ENCODE data around the gene GLRX. TPM values are rescaled to one million over a fixed set of nuclear protein-coding genes. Genes with fewer than 3 reads are reported as not detected.

Gene GLRX
- total RNA-seq, 1 donor from 2014 or later = 32.8 TPM

DNA sequence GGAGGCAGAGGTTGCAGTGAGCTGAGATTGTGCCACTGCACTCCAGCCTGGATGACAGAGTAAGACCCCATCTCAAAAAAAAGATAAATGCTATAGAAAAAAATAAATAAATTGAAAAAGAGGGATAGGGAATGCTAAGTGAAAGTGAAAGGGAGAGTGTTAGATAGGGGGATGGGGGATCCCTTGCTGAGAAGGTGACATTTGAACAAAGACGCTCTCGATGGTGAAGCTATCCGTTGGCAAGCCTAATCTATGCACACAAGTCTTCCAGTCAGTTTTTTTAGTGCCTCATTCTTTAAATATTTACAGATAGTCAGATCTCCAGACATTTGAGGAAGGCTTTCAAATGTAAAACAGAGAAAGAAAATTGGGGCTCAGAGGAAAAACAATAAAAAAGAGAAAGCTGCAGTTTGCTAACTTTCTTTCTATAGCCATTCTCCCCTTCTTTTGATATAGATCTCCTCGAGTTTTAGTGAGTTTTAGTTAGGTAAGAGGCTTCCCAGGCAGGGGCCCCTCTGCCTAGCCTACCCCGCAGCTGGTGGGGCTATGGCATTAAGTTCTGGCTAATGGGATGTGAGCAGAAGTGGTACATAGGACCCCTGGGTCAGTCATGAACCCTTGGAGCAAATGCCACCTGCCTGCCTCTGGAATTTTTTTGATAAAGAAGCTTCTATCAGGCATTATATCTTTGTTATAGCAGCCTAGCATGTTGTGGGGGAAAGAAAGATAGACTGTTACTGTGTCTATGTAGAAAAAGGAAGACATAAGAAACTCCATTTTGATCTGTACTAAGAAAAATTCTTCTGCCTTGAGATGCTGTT is 12.0 kb downstream of the GLRX start:
- H3K36me3 Mint-ChIP-seq (ENCODE audit: unreplicated experiment) = peaks cover 22% of the 10 kb centered on the region
- TF ChIP-seq, protein P1, sequence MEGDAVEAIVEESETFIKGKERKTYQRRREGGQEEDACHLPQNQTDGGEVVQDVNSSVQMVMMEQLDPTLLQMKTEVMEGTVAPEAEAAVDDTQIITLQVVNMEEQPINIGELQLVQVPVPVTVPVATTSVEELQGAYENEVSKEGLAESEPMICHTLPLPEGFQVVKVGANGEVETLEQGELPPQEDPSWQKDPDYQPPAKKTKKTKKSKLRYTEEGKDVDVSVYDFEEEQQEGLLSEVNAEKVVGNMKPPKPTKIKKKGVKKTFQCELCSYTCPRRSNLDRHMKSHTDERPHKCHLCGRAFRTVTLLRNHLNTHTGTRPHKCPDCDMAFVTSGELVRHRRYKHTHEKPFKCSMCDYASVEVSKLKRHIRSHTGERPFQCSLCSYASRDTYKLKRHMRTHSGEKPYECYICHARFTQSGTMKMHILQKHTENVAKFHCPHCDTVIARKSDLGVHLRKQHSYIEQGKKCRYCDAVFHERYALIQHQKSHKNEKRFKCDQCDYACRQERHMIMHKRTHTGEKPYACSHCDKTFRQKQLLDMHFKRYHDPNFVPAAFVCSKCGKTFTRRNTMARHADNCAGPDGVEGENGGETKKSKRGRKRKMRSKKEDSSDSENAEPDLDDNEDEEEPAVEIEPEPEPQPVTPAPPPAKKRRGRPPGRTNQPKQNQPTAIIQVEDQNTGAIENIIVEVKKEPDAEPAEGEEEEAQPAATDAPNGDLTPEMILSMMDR (IDR thresholded peaks at IDR 0.05) = no peak
- H3K27ac Mint-ChIP-seq (ENCODE audit: unreplicated experiment) = peak overlapping the region; percentile 80
- H3K27me3 Mint-ChIP-seq (ENCODE audit: unreplicated experiment) = no peaks in the 10 kb centered on the region
- no peaks in the 10 kb centered on the region for H3K9me3 Mint-ChIP-seq (ENCODE audit: unreplicated experiment)
- no peak for DNase-seq (ENCODE audit: extremely low spot score, unreplicated experiment)
- H3K4me3 Mint-ChIP-seq (ENCODE audit: unreplicated experiment) = peak overlapping the region; percentile 19
- peaks cover 37% of the 10 kb centered on the region for H3K4me1 Mint-ChIP-seq (ENCODE audit: unreplicated experiment)

- Mint-ChIP-seq H3K27ac (ENCODE audit: unreplicated experiment) (peak overlapping the region; percentile 80), H3K4me3 (ENCODE audit: unreplicated experiment) (peak overlapping the region; percentile 24), H3K4me1 (ENCODE audit: unreplicated experiment) (peaks cover 37% of the 10 kb centered on the region), H3K36me3 (ENCODE audit: unreplicated experiment) (peaks cover 21% of the 10 kb centered on the region), H3K9me3 (ENCODE audit: unreplicated experiment) (peaks cover 4% of the 10 kb centered on the region), H3K27me3 (ENCODE audit: unreplicated experiment) (no peaks in the 10 kb centered on the region)
- no peak for DNase-seq (ENCODE audit: extremely low spot score, unreplicated experiment)
- TF ChIP-seq, protein P1 (IDR thresholded peaks at IDR 0.05) = no peak
These were observed 13.0 kb downstream of the GLRX start for GRCh38 chr5:95809414-95809960.

GRCh38 chr5:95808686-95809413 is 13.7 kb downstream of the GLRX start:
- Mint-ChIP-seq H3K27me3 (ENCODE audit: unreplicated experiment) (no peaks in the 10 kb centered on the region), H3K27ac (ENCODE audit: unreplicated experiment) (peak overlapping the region; percentile 80), H3K4me1 (ENCODE audit: unreplicated experiment) (peaks cover 37% of the 10 kb centered on the region), H3K4me3 (ENCODE audit: unreplicated experiment) (peak overlapping the region; percentile 34), H3K36me3 (ENCODE audit: unreplicated experiment) (peaks cover 19% of the 10 kb centered on the region), H3K9me3 (ENCODE audit: unreplicated experiment) (peaks cover 5% of the 10 kb centered on the region)
- TF ChIP-seq, protein P1 (IDR thresholded peaks at IDR 0.05) = no peak
- DNase-seq (ENCODE audit: extremely low spot score, unreplicated experiment) = peak; percentile 87

DNA sequence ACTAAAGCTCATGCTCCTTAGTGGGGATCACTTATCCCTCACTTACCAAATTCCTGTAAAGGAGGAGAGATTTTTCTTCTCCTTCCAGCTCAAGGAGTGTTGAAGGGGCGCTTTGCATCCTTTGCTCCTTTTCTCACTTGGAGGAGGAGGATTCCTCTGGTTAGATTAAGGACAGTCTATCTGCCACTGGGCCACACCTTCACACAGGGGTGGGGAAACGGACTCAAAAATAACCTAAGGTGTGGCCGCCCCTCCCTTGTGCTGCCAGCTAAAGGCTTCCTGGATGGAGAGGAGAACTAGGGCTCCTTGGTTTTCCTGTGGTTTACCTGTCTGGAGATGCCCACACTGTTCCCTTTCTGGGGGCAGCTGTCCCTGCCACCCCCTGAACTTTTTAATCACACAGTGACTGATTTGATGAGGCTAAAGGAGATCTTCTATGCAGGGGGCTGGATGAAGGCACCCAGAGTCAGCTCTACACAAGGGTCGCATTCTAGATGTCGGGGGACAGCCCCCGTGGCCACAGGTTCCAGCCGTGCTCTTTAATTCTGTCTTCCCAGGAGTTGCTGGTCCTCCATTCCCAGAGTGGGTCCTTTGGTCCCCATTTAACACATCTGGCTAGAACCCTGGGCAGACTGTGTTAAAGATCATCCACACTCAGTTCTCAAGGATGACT is 14.4 kb downstream of the GLRX start:
- peak overlapping the region; percentile 34 for H3K4me3 Mint-ChIP-seq (ENCODE audit: unreplicated experiment)
- peak overlapping the region; percentile 80 for H3K27ac Mint-ChIP-seq (ENCODE audit: unreplicated experiment)
- no peaks in the 10 kb centered on the region for H3K27me3 Mint-ChIP-seq (ENCODE audit: unreplicated experiment)
- peaks cover 37% of the 10 kb centered on the region for H3K4me1 Mint-ChIP-seq (ENCODE audit: unreplicated experiment)
- no peak for DNase-seq (ENCODE audit: extremely low spot score, unreplicated experiment)
- peaks cover 15% of the 10 kb centered on the region for H3K36me3 Mint-ChIP-seq (ENCODE audit: unreplicated experiment)
- TF ChIP-seq, protein P1 (IDR thresholded peaks at IDR 0.05) = no peak
- peaks cover 5% of the 10 kb centered on the region for H3K9me3 Mint-ChIP-seq (ENCODE audit: unreplicated experiment)

Data from osteocyte (in vitro differentiated cells).